Breast epithelium (tissue), 4 donors: ENCODE data around the gene GREB1L. TPM values are rescaled to one million over a fixed set of nuclear protein-coding genes. Genes with fewer than 3 reads are reported as not detected.

Experiments used
- DNase-seq, 2 donors: peaks; one replicate each; pipeline ENCODE4 v3.0.0-alpha.2; 2019; ENCODE audit warnings: low spot score in 2 of 2
- H3K27ac ChIP-seq, 2 donors: fragments of 200-600 bp; sonication (generic) in 1 of 2; one replicate each; pipeline ENCODE4 v1.5.1; 2016 to 2019; ENCODE audit warnings: mild to moderate bottlenecking in 1 of 2
- H3K27me3 ChIP-seq, 2 donors: fragments of 200-600 bp; sonication (generic) in 1 of 2; one replicate each; pipeline versions ENCODE4 v1.5.1 to v1.6.0; 2017 to 2019; ENCODE audit warnings: control low read depth in 1 of 2, mild to moderate bottlenecking in 1 of 2
- H3K36me3 ChIP-seq: fragments of 200-600 bp; one replicate; pipeline ENCODE4 v1.5.1; 2019
- H3K4me1 ChIP-seq, 2 donors: fragments of 200-600 bp; sonication (generic); one replicate each; pipeline ENCODE4 v1.5.1; 2016 to 2019; ENCODE audit warnings: control low read depth in 1 of 2
- H3K4me3 ChIP-seq, 3 donors: fragments of 200-600 bp; sonication (generic); 1 replicate in 2 of 3; 2 replicates in 1 of 3; pipeline ENCODE4 v1.5.1; 2016 to 2019; ENCODE audit warnings: mild to moderate bottlenecking in 3 of 3, moderate library complexity in 2 of 3
- H3K9me3 ChIP-seq, 2 donors: fragments of 200-600 bp; sonication (generic) in 1 of 2; one replicate each; pipeline ENCODE4 v1.5.1; 2016 to 2019; ENCODE audit warnings: control low read depth in 1 of 2
- POLR2A ChIP-seq: fragments of 450-650 bp; IDR thresholded peaks from one replicate; pipeline ENCODE4 v1.6.1; 2016; ENCODE audit warnings: antibody characterized with exemption, mild to moderate bottlenecking, moderate library complexity
- POLR2AphosphoS5 ChIP-seq, 3 donors: sonication (generic); formaldehyde crosslinking; IDR thresholded peaks; one replicate each; pipeline ENCODE4 v1.6.1; 2017; ENCODE audit warnings: antibody characterized with exemption in 3 of 3
- intact Hi-C: fragments of 100-400 bp; cut with DNase I; formaldehyde crosslinking; loops from one replicate; pipeline ENCODE4 v1.15.1; 2023; ENCODE audit warnings: low total_unique reads
- total RNA-seq, 3 donors: library from RNA; depleted of rRNA; stranded (reverse); fragments of >200 nt; gene quantifications; one replicate each; pipeline ENCODE4 v1.1.0, GENCODE V29; 2016
- TF ChIP-seq, protein P1 (sequence below), 3 donors: fragments of 450-650 bp; IDR thresholded peaks; one replicate each; pipeline ENCODE4 v1.5.1; 2016 to 2017; ENCODE audit warnings: antibody characterized with exemption in 3 of 3, mild to moderate bottlenecking in 3 of 3, moderate library complexity in 3 of 3

Gene GREB1L
- total RNA-seq, 3 donors from 2014 or later = 6.6 to 75.7 (median 8.9) TPM

DNA sequence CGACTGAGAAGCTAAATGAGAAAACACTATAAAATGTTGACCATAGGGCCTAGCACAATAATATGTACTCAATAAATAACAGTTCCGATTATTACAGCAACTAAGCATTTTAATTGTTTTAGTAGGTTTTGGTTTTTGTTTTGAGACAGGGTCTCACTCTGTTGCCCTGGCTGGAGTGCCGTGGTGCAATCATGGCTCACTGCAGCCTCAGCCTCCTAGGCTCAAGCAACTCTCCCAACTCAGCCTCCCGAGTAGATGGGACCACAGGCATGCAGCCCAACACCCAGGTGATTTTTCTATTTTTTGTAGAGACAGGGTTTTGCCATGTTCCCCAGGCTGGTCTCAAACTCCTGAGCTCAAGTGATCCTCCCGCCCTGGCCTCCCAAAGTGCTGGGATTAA, 304.4 kb downstream of the GREB1L start:
- no peaks in the 10 kb centered on the region for H3K36me3 ChIP-seq

DNA sequence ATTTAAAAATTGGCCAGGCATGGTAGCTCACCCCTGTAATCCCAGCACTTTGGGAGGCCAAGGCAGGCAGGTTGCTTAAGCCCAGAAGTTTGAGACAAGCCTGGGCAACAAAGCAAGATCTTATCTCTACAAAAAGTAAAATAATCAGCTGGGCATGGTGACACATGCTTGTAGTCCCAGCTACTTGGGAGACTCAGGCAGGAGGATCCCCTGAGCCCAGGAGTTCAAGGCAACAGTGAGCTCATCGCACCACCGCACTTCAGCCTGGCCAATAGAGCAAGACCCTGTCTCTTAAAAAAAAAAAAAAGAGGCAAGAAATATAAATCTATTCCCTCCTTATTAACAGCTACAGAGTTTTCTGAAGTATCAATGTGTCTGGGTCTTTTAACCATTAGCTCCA, 306.6 kb downstream of the GREB1L start:
- Histone ChIP-seq H3K27ac (no peak overlapping the region), H3K4me1 (no peaks in the 10 kb centered on the region), H3K36me3 (no peaks in the 10 kb centered on the region), H3K9me3 (no peaks in the 10 kb centered on the region), H3K4me3 (no peak overlapping the region), H3K27me3 (no peaks in the 10 kb centered on the region)
- DNase-seq = no peak
- no peak for TF ChIP-seq POLR2AphosphoS5 (IDR thresholded peaks at IDR 0.05)
- TF ChIP-seq, protein P1, sequence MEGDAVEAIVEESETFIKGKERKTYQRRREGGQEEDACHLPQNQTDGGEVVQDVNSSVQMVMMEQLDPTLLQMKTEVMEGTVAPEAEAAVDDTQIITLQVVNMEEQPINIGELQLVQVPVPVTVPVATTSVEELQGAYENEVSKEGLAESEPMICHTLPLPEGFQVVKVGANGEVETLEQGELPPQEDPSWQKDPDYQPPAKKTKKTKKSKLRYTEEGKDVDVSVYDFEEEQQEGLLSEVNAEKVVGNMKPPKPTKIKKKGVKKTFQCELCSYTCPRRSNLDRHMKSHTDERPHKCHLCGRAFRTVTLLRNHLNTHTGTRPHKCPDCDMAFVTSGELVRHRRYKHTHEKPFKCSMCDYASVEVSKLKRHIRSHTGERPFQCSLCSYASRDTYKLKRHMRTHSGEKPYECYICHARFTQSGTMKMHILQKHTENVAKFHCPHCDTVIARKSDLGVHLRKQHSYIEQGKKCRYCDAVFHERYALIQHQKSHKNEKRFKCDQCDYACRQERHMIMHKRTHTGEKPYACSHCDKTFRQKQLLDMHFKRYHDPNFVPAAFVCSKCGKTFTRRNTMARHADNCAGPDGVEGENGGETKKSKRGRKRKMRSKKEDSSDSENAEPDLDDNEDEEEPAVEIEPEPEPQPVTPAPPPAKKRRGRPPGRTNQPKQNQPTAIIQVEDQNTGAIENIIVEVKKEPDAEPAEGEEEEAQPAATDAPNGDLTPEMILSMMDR (IDR thresholded peaks at IDR 0.05) = no peak
- TF ChIP-seq POLR2A = no peak
- intact Hi-C loops = no loop called here

More for the DNA sequence above, 304.4 kb downstream of the GREB1L start:
- intact Hi-C loops = no loop called here
- Histone ChIP-seq H3K27ac (no peak overlapping the region), H3K9me3 (no peaks in the 10 kb centered on the region), H3K4me3 (no peak overlapping the region), H3K27me3 (no peaks in the 10 kb centered on the region), H3K4me1 (no peaks in the 10 kb centered on the region)
- DNase-seq = no peak
- TF ChIP-seq POLR2A (no peak), POLR2AphosphoS5 (IDR thresholded peaks at IDR 0.05) (no peak)
- TF ChIP-seq, protein P1 (IDR thresholded peaks at IDR 0.05) = no peak

DNA sequence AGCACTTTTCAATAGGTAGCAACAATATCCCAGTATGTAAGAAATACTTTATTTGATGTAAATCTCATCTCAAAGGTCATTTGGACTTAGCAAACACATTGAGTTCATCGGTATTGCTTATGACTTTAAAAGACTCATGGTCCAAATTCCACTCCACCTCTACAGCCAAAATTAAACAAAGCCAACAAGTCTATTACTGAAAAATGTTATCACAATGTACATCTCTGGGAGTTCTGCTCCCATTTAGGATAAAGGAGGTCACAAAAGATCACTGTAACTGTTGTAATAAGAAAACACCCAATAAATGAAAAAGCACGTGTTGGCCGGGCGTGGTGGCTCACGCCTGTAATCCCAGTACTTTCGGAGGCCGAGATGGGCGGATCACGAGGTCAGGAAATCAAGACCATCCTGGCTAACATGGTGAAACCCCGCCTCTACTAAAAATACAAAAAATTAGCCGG, 308.5 kb downstream of the GREB1L start:
- Histone ChIP-seq H3K4me3 (no peak overlapping the region), H3K36me3 (no peaks in the 10 kb centered on the region), H3K27ac (no peak overlapping the region), H3K9me3 (no peaks in the 10 kb centered on the region), H3K27me3 (no peaks in the 10 kb centered on the region), H3K4me1 (no peaks in the 10 kb centered on the region)
- no peak for TF ChIP-seq POLR2A
- TF ChIP-seq POLR2AphosphoS5 (IDR thresholded peaks at IDR 0.05) = no peak
- TF ChIP-seq, protein P1 (IDR thresholded peaks at IDR 0.05) = no peak
- intact Hi-C loops = no loop called here
- no peak for DNase-seq

DNA sequence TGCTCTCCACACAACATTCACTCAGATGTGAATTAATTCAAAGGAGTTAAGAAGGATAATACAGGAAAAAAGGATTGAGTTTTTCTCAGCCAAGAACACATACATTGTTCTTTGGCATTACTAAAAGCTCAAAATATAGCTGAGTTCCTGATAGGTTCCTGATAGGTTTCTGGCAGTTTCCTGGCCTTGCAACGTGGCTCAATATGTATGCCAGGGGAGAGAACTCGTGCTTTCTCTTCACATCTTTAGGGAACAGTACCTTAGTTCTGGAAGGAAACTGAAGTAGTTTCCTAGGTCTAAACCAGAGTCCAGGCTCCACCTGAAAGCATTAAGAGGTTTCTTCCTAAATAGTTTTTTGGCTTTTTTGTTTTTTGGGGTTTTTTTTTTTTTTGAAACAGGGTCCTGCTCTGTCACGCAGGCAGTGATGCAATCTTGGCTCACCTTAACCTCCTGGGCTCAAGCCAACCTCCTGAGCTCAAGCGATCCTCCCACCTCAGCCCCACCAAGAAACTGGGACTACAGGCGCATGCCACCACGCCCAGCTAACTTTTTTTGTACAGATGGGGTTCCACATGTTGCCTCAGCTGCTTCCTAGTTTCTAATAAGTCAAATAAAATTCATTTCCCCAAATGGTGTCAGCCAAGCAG, 315.7 kb downstream of the GREB1L start:
- Histone ChIP-seq H3K4me3 (no peak overlapping the region), H3K27me3 (no peaks in the 10 kb centered on the region), H3K9me3 (no peaks in the 10 kb centered on the region), H3K36me3 (no peaks in the 10 kb centered on the region), H3K27ac (no peak overlapping the region), H3K4me1 (no peaks in the 10 kb centered on the region)
- TF ChIP-seq POLR2AphosphoS5 (IDR thresholded peaks at IDR 0.05) (no peak), POLR2A (no peak)
- TF ChIP-seq, protein P1 (IDR thresholded peaks at IDR 0.05) = no peak
- intact Hi-C loops = no loop called here
- DNase-seq = no peak

DNA sequence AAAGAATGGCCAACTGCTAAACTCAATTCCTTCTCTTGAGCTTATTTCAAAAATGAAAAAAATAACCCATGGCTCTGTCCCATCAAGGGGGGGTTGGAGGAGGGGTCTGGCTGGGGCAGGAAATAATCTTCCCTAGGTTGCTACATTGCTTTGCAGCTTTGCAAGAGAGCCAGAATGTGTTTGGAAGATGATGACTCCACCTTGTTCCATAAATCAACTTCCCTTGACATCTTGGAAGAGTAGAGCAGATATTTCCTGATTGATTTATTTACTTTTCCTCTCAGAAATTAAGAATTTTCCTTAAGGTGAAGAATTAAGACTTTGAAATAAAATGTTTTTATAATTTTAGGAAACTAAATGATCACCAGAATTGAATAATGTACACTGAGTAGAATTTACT, 317.2 kb downstream of the GREB1L start:
- Histone ChIP-seq H3K9me3 (no peaks in the 10 kb centered on the region), H3K4me3 (no peak overlapping the region), H3K4me1 (no peaks in the 10 kb centered on the region), H3K27me3 (no peaks in the 10 kb centered on the region), H3K27ac (no peak overlapping the region), H3K36me3 (no peaks in the 10 kb centered on the region)
- TF ChIP-seq POLR2A (no peak), POLR2AphosphoS5 (IDR thresholded peaks at IDR 0.05) (no peak)
- TF ChIP-seq, protein P1 (IDR thresholded peaks at IDR 0.05) = no peak
- intact Hi-C loops = no loop called here
- no peak for DNase-seq
